HepG2 (cell line): ENCODE results near the gene C2. TPM values are rescaled to one million over a fixed set of nuclear protein-coding genes. Genes with fewer than 3 reads are reported as not detected.
A peak's percentile ranks its signal among the peaks of the same experiment; 100 is the strongest.

ENCODE experiments used
- CC2D1A ChIP-seq: sonication (generic); formaldehyde crosslinking; IDR thresholded peaks from 2 replicates; pipeline ENCODE4 v1.8.1; 2023; ENCODE audit warnings: mild to moderate bottlenecking, missing genetic modification reagents
- KLF11 ChIP-seq: IDR thresholded peaks from 2 replicates; pipeline ENCODE4 v1.6.1; 2016; ENCODE audit warnings: missing compliant biosample characterization
- MXI1 ChIP-seq: IDR thresholded peaks from 3 replicates; pipeline ENCODE4 v1.6.1; 2012; ENCODE audit warnings: low read depth, low read length, inconsistent platforms, borderline replicate concordance
- NFKB2 ChIP-seq: sonication (generic); formaldehyde crosslinking; IDR thresholded peaks from 2 replicates; pipeline ENCODE4 v1.4.0; 2020; ENCODE audit warnings: missing genetic modification reagents, borderline replicate concordance
- RCOR2 ChIP-seq: IDR thresholded peaks from 2 replicates; pipeline ENCODE4 v1.6.1; 2016; ENCODE audit warnings: missing biosample characterization, missing genetic modification reagents
- SSRP1 ChIP-seq: IDR thresholded peaks from 2 replicates; pipeline ENCODE4 v1.6.1; 2016; ENCODE audit warnings: control low read depth
- SUZ12 ChIP-seq: fragments of 150-350 bp; IDR thresholded peaks from 2 replicates; pipeline ENCODE4 v1.6.1; 2014; ENCODE audit warnings: low read depth, low read length
- U2AF1 ChIP-seq: fragments of 200-400 bp; formaldehyde crosslinking; optimal IDR thresholded peaks from 2 replicates; pipeline ENCODE3; 2017; ENCODE audit warnings: mild to moderate bottlenecking, low read depth, low read length
- ZIK1 ChIP-seq: sonication (generic); formaldehyde crosslinking; IDR thresholded peaks from 2 replicates; pipeline ENCODE4 v1.5.0; 2020; ENCODE audit warnings: mild to moderate bottlenecking, low read depth, missing genetic modification reagents, borderline replicate concordance
- ZNF121 ChIP-seq: sonication (generic); formaldehyde crosslinking; IDR thresholded peaks from 2 replicates; pipeline ENCODE4 v1.5.0; 2020; ENCODE audit warnings: mild to moderate bottlenecking, missing genetic modification reagents
- ZNF333 ChIP-seq: sonication (generic); formaldehyde crosslinking; IDR thresholded peaks from 2 replicates; pipeline ENCODE4 v1.4.0; 2020; ENCODE audit warnings: mild to moderate bottlenecking, missing genetic modification reagents, borderline replicate concordance
- ZNF557 ChIP-seq: sonication (generic); formaldehyde crosslinking; IDR thresholded peaks from 2 replicates; pipeline ENCODE4 v1.4.0; 2020; ENCODE audit warnings: missing genetic modification reagents
- ZNF558 ChIP-seq: sonication (generic); formaldehyde crosslinking; IDR thresholded peaks from 2 replicates; pipeline ENCODE4 v1.9.0; 2022; ENCODE audit warnings: mild to moderate bottlenecking, missing genetic modification reagents, borderline replicate concordance
- polyA plus RNA-seq, 8 experiments: library from polyadenylated mRNA; depleted of rRNA in 3 of 8; stranded (reverse) in 7 of 8; unstranded in 1 of 8; fragments of >200 nt; fragmentation: Illumina TruSeq in 4 of 8; extraction: Trizol in 4 of 8; gene quantifications; 2 replicates each; pipeline versions ENCODE4 v1.2.1 to v1.2.3, GENCODE V29; 2011 to 2016; ENCODE audit warnings: low read depth in 4 of 8, missing spikeins in 1 of 8, mixed read lengths in 1 of 8; ENCODE audit not compliant: insufficient read depth in 1 of 8
- total RNA-seq, 5 experiments: library from RNA; depleted of rRNA; stranded (reverse); fragments of >200 nt; fragmentation: Illumina TruSeq; extraction: Trizol; gene quantifications; 2 replicates each; pipeline ENCODE4 v1.2.3, GENCODE V29; 2016; ENCODE audit warnings: low read depth in 1 of 5
- TF ChIP-seq, protein P1 (sequence below): sonication (generic); formaldehyde crosslinking; IDR thresholded peaks from 2 replicates; pipeline ENCODE4 v1.5.0; 2020; ENCODE audit warnings: mild to moderate bottlenecking, missing genetic modification reagents
- TF ChIP-seq, protein P2 (sequence below): sonication (generic); formaldehyde crosslinking; IDR thresholded peaks from 2 replicates; pipeline ENCODE4 v1.8.1; 2023; ENCODE audit warnings: mild to moderate bottlenecking, inconsistent platforms, moderate library complexity, missing genetic modification reagents, borderline replicate concordance
- TF ChIP-seq, protein P3 (sequence below): sonication (generic); formaldehyde crosslinking; IDR thresholded peaks from 2 replicates; pipeline ENCODE4 v1.4.0; 2020; ENCODE audit warnings: missing genetic modification reagents
- TF ChIP-seq, protein P4 (sequence below): sonication (generic); formaldehyde crosslinking; IDR thresholded peaks from 2 replicates; pipeline ENCODE4 v1.4.0; 2020; ENCODE audit warnings: missing genetic modification reagents, borderline replicate concordance

Gene C2
- total and polyA plus RNA-seq, 2 of the 13 experiments (the other 11 are each of a cell fraction or from before 2014, with no cell fraction given): 165 to 307 TPM

DNA sequence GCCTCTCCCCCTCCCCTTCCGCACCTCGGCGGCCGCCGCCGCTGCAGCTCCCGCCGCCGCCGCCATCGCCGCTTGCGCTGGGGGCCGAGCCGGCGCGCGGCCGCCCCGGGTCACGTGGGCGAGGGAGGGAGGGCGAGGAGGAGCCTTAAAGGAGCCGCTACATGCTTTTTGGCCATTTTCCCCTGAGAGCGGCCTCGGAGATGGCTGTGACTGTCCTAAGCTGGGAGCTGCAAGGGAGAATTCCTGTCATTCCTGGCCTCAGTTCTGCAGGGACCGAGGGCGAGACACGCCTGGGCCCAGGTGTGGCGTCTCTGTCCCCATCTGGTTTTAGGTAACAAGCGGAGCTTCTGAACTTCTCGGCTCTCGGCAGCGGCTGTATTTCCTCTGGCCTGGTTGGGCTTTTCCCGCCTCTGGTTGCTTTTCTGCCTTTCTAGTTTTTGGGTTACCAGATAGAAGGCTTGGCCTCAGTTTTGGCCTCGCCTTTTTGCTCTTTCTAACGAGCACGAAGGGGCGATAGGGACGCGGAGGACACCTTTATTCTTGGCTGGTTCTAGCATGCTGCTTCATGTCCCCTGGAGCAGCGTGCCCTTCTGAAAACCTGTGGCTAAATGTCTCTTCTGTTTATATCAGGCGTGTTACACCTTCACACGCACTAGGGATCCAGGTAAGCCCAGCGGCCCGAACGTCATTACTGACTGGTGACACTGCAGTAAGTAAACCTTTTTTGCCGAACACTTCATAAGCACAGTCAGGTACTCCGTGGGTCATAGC lies 29.7 kb upstream of the C2 start, which contains the start of gene EHMT2 (continued):
- TF ChIP-seq, protein P1, sequence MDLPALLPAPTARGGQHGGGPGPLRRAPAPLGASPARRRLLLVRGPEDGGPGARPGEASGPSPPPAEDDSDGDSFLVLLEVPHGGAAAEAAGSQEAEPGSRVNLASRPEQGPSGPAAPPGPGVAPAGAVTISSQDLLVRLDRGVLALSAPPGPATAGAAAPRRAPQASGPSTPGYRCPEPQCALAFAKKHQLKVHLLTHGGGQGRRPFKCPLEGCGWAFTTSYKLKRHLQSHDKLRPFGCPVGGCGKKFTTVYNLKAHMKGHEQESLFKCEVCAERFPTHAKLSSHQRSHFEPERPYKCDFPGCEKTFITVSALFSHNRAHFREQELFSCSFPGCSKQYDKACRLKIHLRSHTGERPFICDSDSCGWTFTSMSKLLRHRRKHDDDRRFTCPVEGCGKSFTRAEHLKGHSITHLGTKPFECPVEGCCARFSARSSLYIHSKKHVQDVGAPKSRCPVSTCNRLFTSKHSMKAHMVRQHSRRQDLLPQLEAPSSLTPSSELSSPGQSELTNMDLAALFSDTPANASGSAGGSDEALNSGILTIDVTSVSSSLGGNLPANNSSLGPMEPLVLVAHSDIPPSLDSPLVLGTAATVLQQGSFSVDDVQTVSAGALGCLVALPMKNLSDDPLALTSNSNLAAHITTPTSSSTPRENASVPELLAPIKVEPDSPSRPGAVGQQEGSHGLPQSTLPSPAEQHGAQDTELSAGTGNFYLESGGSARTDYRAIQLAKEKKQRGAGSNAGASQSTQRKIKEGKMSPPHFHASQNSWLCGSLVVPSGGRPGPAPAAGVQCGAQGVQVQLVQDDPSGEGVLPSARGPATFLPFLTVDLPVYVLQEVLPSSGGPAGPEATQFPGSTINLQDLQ (CRISPR knock-in tag): no peak; the same call in 1 of the 2 replicates
- TF ChIP-seq SUZ12: no peak
- TF ChIP-seq ZNF333 (CRISPR knock-in tag): peak; percentile 75; the same call in 1 of the 2 replicates
- TF ChIP-seq, protein P2, sequence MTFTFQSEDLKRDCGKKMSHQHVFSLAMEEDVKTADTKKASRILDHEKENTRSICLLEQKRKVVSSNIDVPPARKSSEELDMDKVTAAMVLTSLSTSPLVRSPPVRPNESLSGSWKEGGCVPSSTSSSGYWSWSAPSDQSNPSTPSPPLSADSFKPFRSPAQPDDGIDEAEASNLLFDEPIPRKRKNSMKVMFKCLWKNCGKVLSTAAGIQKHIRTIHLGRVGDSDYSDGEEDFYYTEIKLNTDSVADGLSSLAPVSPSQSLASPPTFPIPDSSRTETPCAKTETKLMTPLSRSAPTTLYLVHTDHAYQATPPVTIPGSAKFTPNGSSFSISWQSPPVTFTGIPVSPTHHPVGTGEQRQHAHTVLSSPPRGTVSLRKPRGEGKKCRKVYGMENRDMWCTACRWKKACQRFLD (CRISPR knock-in tag): no peak; the same call in 1 of the 2 replicates
- no peak for TF ChIP-seq RCOR2 (CRISPR knock-in tag)
- no peak for TF ChIP-seq ZNF558
- TF ChIP-seq MXI1: peak; percentile 79; the same call in 1 of the 3 replicates
- TF ChIP-seq CC2D1A (CRISPR knock-in tag): no peak
- no peak for TF ChIP-seq ZNF557 (CRISPR knock-in tag)
- TF ChIP-seq ZIK1 (CRISPR knock-in tag): no peak
- TF ChIP-seq ZNF121 (CRISPR knock-in tag): no peak
- peak; percentile 86; the same call in 1 of the 2 replicates for TF ChIP-seq KLF11 (CRISPR knock-in tag)
- TF ChIP-seq, protein P3, sequence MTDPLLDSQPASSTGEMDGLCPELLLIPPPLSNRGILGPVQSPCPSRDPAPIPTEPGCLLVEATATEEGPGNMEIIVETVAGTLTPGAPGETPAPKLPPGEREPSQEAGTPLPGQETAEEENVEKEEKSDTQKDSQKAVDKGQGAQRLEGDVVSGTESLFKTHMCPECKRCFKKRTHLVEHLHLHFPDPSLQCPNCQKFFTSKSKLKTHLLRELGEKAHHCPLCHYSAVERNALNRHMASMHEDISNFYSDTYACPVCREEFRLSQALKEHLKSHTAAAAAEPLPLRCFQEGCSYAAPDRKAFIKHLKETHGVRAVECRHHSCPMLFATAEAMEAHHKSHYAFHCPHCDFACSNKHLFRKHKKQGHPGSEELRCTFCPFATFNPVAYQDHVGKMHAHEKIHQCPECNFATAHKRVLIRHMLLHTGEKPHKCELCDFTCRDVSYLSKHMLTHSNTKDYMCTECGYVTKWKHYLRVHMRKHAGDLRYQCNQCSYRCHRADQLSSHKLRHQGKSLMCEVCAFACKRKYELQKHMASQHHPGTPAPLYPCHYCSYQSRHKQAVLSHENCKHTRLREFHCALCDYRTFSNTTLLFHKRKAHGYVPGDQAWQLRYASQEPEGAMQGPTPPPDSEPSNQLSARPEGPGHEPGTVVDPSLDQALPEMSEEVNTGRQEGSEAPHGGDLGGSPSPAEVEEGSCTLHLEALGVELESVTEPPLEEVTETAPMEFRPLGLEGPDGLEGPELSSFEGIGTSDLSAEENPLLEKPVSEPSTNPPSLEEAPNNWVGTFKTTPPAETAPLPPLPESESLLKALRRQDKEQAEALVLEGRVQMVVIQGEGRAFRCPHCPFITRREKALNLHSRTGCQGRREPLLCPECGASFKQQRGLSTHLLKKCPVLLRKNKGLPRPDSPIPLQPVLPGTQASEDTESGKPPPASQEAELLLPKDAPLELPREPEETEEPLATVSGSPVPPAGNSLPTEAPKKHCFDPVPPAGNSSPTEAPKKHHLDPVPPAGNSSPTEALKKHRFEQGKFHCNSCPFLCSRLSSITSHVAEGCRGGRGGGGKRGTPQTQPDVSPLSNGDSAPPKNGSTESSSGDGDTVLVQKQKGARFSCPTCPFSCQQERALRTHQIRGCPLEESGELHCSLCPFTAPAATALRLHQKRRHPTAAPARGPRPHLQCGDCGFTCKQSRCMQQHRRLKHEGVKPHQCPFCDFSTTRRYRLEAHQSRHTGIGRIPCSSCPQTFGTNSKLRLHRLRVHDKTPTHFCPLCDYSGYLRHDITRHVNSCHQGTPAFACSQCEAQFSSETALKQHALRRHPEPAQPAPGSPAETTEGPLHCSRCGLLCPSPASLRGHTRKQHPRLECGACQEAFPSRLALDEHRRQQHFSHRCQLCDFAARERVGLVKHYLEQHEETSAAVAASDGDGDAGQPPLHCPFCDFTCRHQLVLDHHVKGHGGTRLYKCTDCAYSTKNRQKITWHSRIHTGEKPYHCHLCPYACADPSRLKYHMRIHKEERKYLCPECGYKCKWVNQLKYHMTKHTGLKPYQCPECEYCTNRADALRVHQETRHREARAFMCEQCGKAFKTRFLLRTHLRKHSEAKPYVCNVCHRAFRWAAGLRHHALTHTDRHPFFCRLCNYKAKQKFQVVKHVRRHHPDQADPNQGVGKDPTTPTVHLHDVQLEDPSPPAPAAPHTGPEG (CRISPR knock-in tag): no peak
- no peak for TF ChIP-seq U2AF1
- TF ChIP-seq NFKB2 (CRISPR knock-in tag): no peak
- TF ChIP-seq, protein P4, sequence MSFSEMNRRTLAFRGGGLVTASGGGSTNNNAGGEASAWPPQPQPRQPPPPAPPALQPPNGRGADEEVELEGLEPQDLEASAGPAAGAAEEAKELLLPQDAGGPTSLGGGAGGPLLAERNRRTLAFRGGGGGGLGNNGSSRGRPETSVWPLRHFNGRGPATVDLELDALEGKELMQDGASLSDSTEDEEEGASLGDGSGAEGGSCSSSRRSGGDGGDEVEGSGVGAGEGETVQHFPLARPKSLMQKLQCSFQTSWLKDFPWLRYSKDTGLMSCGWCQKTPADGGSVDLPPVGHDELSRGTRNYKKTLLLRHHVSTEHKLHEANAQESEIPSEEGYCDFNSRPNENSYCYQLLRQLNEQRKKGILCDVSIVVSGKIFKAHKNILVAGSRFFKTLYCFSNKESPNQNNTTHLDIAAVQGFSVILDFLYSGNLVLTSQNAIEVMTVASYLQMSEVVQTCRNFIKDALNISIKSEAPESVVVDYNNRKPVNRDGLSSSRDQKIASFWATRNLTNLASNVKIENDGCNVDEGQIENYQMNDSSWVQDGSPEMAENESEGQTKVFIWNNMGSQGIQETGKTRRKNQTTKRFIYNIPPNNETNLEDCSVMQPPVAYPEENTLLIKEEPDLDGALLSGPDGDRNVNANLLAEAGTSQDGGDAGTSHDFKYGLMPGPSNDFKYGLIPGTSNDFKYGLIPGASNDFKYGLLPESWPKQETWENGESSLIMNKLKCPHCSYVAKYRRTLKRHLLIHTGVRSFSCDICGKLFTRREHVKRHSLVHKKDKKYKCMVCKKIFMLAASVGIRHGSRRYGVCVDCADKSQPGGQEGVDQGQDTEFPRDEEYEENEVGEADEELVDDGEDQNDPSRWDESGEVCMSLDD (CRISPR knock-in tag): no peak
- no peak for TF ChIP-seq SSRP1 (CRISPR knock-in tag)
